HEK293 (cell line): ENCODE measurements around the gene ADAMTS9.
A peak's percentile ranks its signal among the peaks of the same experiment; 100 is the strongest.

Source experiments
- CTCF ChIA-PET: fragments of 350-600 bp; formaldehyde crosslinking; extraction: SDS; loops from one replicate; lab custom pipeline; 2021; ENCODE audit warnings: antibody characterized with exemption; lab: Yijun Ruan, JAX
- POLR2A ChIA-PET: fragments of 300-600 bp; formaldehyde crosslinking; extraction: SDS; loops from one replicate; lab custom pipeline; 2020; ENCODE audit warnings: antibody characterized with exemption, inconsistent platforms; lab: Yijun Ruan, JAX
- H3K27ac ChIP-seq: fragments of 200-500 bp; sonication (Bioruptor generic); 2 replicates; pipeline ENCODE4 v1.5.1; 2014; ENCODE audit warnings: low read depth, low read length, control low read depth, inconsistent platforms; ENCODE audit errors: extremely low read depth
- H3K36me3 ChIP-seq, 2 experiments: fragments of 200-500 bp in 1 of 2; sonication (Bioruptor generic) in 1 of 2; 1 replicate in 1 of 2; 2 replicates in 1 of 2; pipeline ENCODE4 v1.5.1; 2014 to 2017; ENCODE audit warnings: inconsistent platforms in 2 of 2, low read length in 2 of 2; ENCODE audit not compliant: control insufficient read depth in 2 of 2, insufficient read depth in 1 of 2
- H3K4me1 ChIP-seq: fragments of 200-500 bp; sonication (Bioruptor generic); 2 replicates; pipeline ENCODE4 v1.5.1; 2014; ENCODE audit warnings: mild to moderate bottlenecking, low read length, inconsistent platforms; ENCODE audit not compliant: control insufficient read depth, insufficient read depth
- H3K4me3 ChIP-seq: 2 replicates; pipeline ENCODE4 v1.5.1; 2011; ENCODE audit warnings: low read depth, mild to moderate bottlenecking, control low read depth, low read length, moderate library complexity
- H3K9me3 ChIP-seq: fragments of 200-500 bp; sonication (Bioruptor generic); 2 replicates; pipeline ENCODE4 v1.5.1; 2014; ENCODE audit warnings: low read depth, low read length, inconsistent platforms; ENCODE audit not compliant: control insufficient read depth, insufficient read depth
- GFI1B ChIP-seq: fragments of 450-650 bp; formaldehyde crosslinking; IDR thresholded peaks from 2 replicates; pipeline ENCODE4 v1.5.1; 2016; ENCODE audit warnings: missing biosample characterization, missing genetic modification characterization
- GLI4 ChIP-seq: fragments of 450-650 bp; formaldehyde crosslinking; IDR thresholded peaks from 2 replicates; pipeline ENCODE4 v1.5.1; 2016; ENCODE audit warnings: missing biosample characterization, missing genetic modification characterization
- GLIS2 ChIP-seq: fragments of 450-650 bp; formaldehyde crosslinking; IDR thresholded peaks from 2 replicates; pipeline ENCODE4 v1.5.1; 2016; ENCODE audit warnings: missing biosample characterization, missing genetic modification characterization
- MZF1 ChIP-seq: fragments of 450-650 bp; formaldehyde crosslinking; IDR thresholded peaks from 2 replicates; pipeline ENCODE4 v1.5.1; 2017; ENCODE audit warnings: missing biosample characterization, missing genetic modification characterization, borderline replicate concordance
- RBAK ChIP-seq: fragments of 450-650 bp; formaldehyde crosslinking; IDR thresholded peaks from 2 replicates; pipeline ENCODE4 v1.5.1; 2016; ENCODE audit warnings: missing biosample characterization, missing genetic modification characterization
- SETDB1 ChIP-seq: IDR thresholded peaks from one replicate; pipeline ENCODE4 v1.6.1; 2017; ENCODE audit warnings: mild to moderate bottlenecking, low read length, moderate library complexity, mixed read lengths; ENCODE audit not compliant: insufficient read length
- YY1 ChIP-seq: fragments of 450-650 bp; formaldehyde crosslinking; IDR thresholded peaks from 2 replicates; pipeline ENCODE4 v1.5.1; 2018; ENCODE audit warnings: missing biosample characterization, missing genetic modification characterization
- ZBTB26 ChIP-seq: fragments of 450-650 bp; formaldehyde crosslinking; optimal IDR thresholded peaks from 2 replicates; pipeline ENCODE3; 2016; ENCODE audit warnings: missing biosample characterization, mild to moderate bottlenecking, missing genetic modification characterization
- ZBTB7A ChIP-seq: fragments of 450-650 bp; formaldehyde crosslinking; IDR thresholded peaks from 2 replicates; pipeline ENCODE4 v1.5.1; 2016; ENCODE audit warnings: low read depth, missing biosample characterization, missing genetic modification characterization
- ZFP3 ChIP-seq: fragments of 450-650 bp; formaldehyde crosslinking; IDR thresholded peaks from 2 replicates; pipeline ENCODE4 v1.5.1; 2016; ENCODE audit warnings: low read depth, missing biosample characterization, missing genetic modification characterization
- ZFP41 ChIP-seq: fragments of 450-650 bp; formaldehyde crosslinking; IDR thresholded peaks from 2 replicates; pipeline ENCODE4 v1.5.1; 2016; ENCODE audit warnings: missing biosample characterization, missing genetic modification characterization, borderline replicate concordance
- ZNF10 ChIP-seq: fragments of 450-650 bp; formaldehyde crosslinking; IDR thresholded peaks from 2 replicates; pipeline ENCODE4 v1.5.1; 2017; ENCODE audit warnings: missing biosample characterization, missing genetic modification characterization
- ZNF121 ChIP-seq: fragments of 450-650 bp; formaldehyde crosslinking; IDR thresholded peaks from 2 replicates; pipeline ENCODE4 v1.5.1; 2016; ENCODE audit warnings: missing biosample characterization, missing genetic modification characterization
- ZNF2 ChIP-seq: fragments of 450-650 bp; formaldehyde crosslinking; IDR thresholded peaks from 2 replicates; pipeline ENCODE4 v1.5.1; 2016; ENCODE audit warnings: missing biosample characterization, missing genetic modification characterization
- ZNF341 ChIP-seq: fragments of 450-650 bp; formaldehyde crosslinking; IDR thresholded peaks from 2 replicates; pipeline ENCODE4; 2016; ENCODE audit warnings: low read depth, missing biosample characterization, missing genetic modification characterization
- ZNF423 ChIP-seq: fragments of 450-650 bp; formaldehyde crosslinking; IDR thresholded peaks from 2 replicates; pipeline ENCODE4 v1.5.1; 2016; ENCODE audit warnings: missing biosample characterization, missing genetic modification characterization
- ZNF501 ChIP-seq: fragments of 450-650 bp; formaldehyde crosslinking; IDR thresholded peaks from 2 replicates; pipeline ENCODE4 v1.5.1; 2016; ENCODE audit warnings: missing biosample characterization, missing genetic modification characterization
- ZNF544 ChIP-seq: fragments of 450-650 bp; formaldehyde crosslinking; IDR thresholded peaks from 2 replicates; pipeline ENCODE4 v1.5.0; 2017; ENCODE audit warnings: missing biosample characterization, missing genetic modification characterization
- ZNF571 ChIP-seq: fragments of 450-650 bp; formaldehyde crosslinking; IDR thresholded peaks from 2 replicates; pipeline ENCODE4 v1.5.0; 2017; ENCODE audit warnings: missing biosample characterization, missing genetic modification characterization
- ZNF677 ChIP-seq: fragments of 450-650 bp; IDR thresholded peaks from 2 replicates; pipeline ENCODE4 v1.5.0; 2018; ENCODE audit warnings: missing biosample characterization, mild to moderate bottlenecking, missing genetic modification characterization, moderate library complexity
- ZNF707 ChIP-seq: fragments of 450-650 bp; formaldehyde crosslinking; IDR thresholded peaks from 2 replicates; pipeline ENCODE4 v1.5.1; 2016; ENCODE audit warnings: missing biosample characterization, missing genetic modification characterization
- ZNF777 ChIP-seq: fragments of 450-650 bp; formaldehyde crosslinking; IDR thresholded peaks from 2 replicates; pipeline ENCODE4 v1.5.1; 2017; ENCODE audit warnings: missing biosample characterization, missing genetic modification characterization, borderline replicate concordance
- ZNF785 ChIP-seq: fragments of 450-650 bp; formaldehyde crosslinking; IDR thresholded peaks from 2 replicates; pipeline ENCODE4 v1.5.1; 2016; ENCODE audit warnings: missing biosample characterization, missing genetic modification characterization
- ZSCAN16 ChIP-seq: fragments of 450-650 bp; formaldehyde crosslinking; IDR thresholded peaks from 2 replicates; pipeline ENCODE4 v1.5.1; 2016; ENCODE audit warnings: missing biosample characterization, missing genetic modification characterization
- ZSCAN23 ChIP-seq: fragments of 450-650 bp; formaldehyde crosslinking; IDR thresholded peaks from 2 replicates; pipeline ENCODE4 v1.5.1; 2016; ENCODE audit warnings: missing biosample characterization, missing genetic modification characterization

ADAMTS9 gene

GRCh38 chr3:64642327-64643151 is 45.3 kb downstream of the ADAMTS9 start (continued):
- TF ChIP-seq ZNF677 (tag by site-specific recombination) (no peak), ZSCAN16 (tag by site-specific recombination) (peak; percentile 92), ZFP41 (tag by site-specific recombination) (no peak), ZNF501 (tag by site-specific recombination) (no peak)

GRCh38 chr3:64638981-64639481 is 48.8 kb downstream of the ADAMTS9 start:
- H3K9me3 ChIP-seq, result no peaks in the 10 kb centered on the region
- TF ChIP-seq ZNF785 (tag by site-specific recombination) (no peak), GFI1B (tag by site-specific recombination) (no peak), ZNF707 (tag by site-specific recombination) (no peak), ZNF121 (tag by site-specific recombination) (no peak), ZNF423 (tag by site-specific recombination) (no peak)
- H3K4me3 ChIP-seq, result no peak overlapping the region
- ChIA-PET POLR2A (no interaction called here), CTCF (no interaction called here)
- no peaks in the 10 kb centered on the region for H3K4me1 ChIP-seq
- no peaks in the 10 kb centered on the region for H3K36me3 ChIP-seq
- no peak overlapping the region for H3K27ac ChIP-seq

GRCh38 chr3:64638511-64638910 is 49.3 kb downstream of the ADAMTS9 start:
- Histone ChIP-seq H3K27ac (no peak overlapping the region), H3K4me1 (no peaks in the 10 kb centered on the region), H3K4me3 (no peak overlapping the region), H3K9me3 (no peaks in the 10 kb centered on the region), H3K36me3 (no peaks in the 10 kb centered on the region)
- ChIA-PET POLR2A (no interaction called here), CTCF (no interaction called here)
- TF ChIP-seq GLI4 (tag by site-specific recombination) (no peak), RBAK (no peak), ZBTB26 (tag by site-specific recombination) (no peak), ZNF341 (tag by site-specific recombination) (no peak), SETDB1 (no peak), MZF1 (tag by site-specific recombination) (no peak), GFI1B (tag by site-specific recombination) (no peak), ZNF10 (tag by site-specific recombination) (no peak), ZNF777 (no peak), ZNF571 (tag by site-specific recombination) (no peak), YY1 (tag by site-specific recombination) (no peak)

GRCh38 chr3:64634417-64634816 is 53.4 kb downstream of the ADAMTS9 start:
- H3K27ac ChIP-seq, result no peak overlapping the region
- H3K36me3 ChIP-seq, result no peaks in the 10 kb centered on the region
- POLR2A ChIA-PET, result no interaction called here
- no peak for TF ChIP-seq ZFP3 (tag by site-specific recombination)
- TF ChIP-seq ZNF544 (tag by site-specific recombination), result no peak
- TF ChIP-seq ZBTB7A (tag by site-specific recombination), result no peak
- no peak for TF ChIP-seq GLIS2 (tag by site-specific recombination)
- no peak for TF ChIP-seq ZNF2 (tag by site-specific recombination)
- TF ChIP-seq ZSCAN23 (tag by site-specific recombination), result no peak
- no peak for TF ChIP-seq ZNF10 (tag by site-specific recombination)
- TF ChIP-seq, all 188 proteins: peak for 0
- H3K9me3 ChIP-seq, result no peaks in the 10 kb centered on the region
- H3K4me1 ChIP-seq, result no peaks in the 10 kb centered on the region
- CTCF ChIA-PET, result no interaction called here
- no peak overlapping the region for H3K4me3 ChIP-seq
